Tibial artery (tissue), 4 donors: ENCODE data around the gene SHC1.

Experiments
- DNase-seq, 2 donors: peaks; one replicate each; pipeline ENCODE4 v3.0.0-alpha.2; 2019
- H3K27ac ChIP-seq, 2 donors: fragments of 200-600 bp; sonication (generic) in 1 of 2; 1 replicate in 1 of 2; 2 replicates in 1 of 2; pipeline ENCODE4 v1.5.1; 2018 to 2019; ENCODE audit warnings: mild to moderate bottlenecking in 1 of 2
- H3K27me3 ChIP-seq, 2 donors: fragments of 200-600 bp; sonication (generic) in 1 of 2; one replicate each; pipeline versions ENCODE4 v1.5.1 to v1.6.0; 2016 to 2019
- H3K36me3 ChIP-seq, 3 donors: fragments of 200-600 bp; sonication (generic) in 2 of 3; one replicate each; pipeline ENCODE4 v1.5.1; 2016 to 2019; ENCODE audit warnings: mild to moderate bottlenecking in 2 of 3
- H3K4me1 ChIP-seq, 4 donors: fragments of 200-600 bp; sonication (generic) in 2 of 4; 1 replicate in 3 of 4; 2 replicates in 1 of 4; pipeline ENCODE4 v1.5.1; 2016 to 2019
- H3K4me3 ChIP-seq, 2 donors: fragments of 200-600 bp; sonication (generic) in 1 of 2; 1 replicate in 1 of 2; 2 replicates in 1 of 2; pipeline ENCODE4 v1.5.1; 2018 to 2019; ENCODE audit warnings: mild to moderate bottlenecking in 2 of 2
- H3K9me3 ChIP-seq, 3 donors: fragments of 200-600 bp; sonication (generic) in 1 of 3; one replicate each; pipeline ENCODE4 v1.5.1; 2016 to 2019
- intact Hi-C: fragments of 100-400 bp; cut with DNase I; formaldehyde crosslinking; loops from one replicate; pipeline ENCODE4 v1.15.0; 2023; ENCODE audit warnings: low total_unique reads
- TF ChIP-seq, protein P1 (sequence below), 2 experiments: fragments of 200-600 bp in 1 of 2; fragments of 450-650 bp in 1 of 2; IDR thresholded peaks; one replicate each; pipeline ENCODE4 v1.5.1; 2017 to 2019; ENCODE audit warnings: antibody characterized with exemption in 2 of 2, mild to moderate bottlenecking in 1 of 2, moderate library complexity in 1 of 2

Gene SHC1

DNA sequence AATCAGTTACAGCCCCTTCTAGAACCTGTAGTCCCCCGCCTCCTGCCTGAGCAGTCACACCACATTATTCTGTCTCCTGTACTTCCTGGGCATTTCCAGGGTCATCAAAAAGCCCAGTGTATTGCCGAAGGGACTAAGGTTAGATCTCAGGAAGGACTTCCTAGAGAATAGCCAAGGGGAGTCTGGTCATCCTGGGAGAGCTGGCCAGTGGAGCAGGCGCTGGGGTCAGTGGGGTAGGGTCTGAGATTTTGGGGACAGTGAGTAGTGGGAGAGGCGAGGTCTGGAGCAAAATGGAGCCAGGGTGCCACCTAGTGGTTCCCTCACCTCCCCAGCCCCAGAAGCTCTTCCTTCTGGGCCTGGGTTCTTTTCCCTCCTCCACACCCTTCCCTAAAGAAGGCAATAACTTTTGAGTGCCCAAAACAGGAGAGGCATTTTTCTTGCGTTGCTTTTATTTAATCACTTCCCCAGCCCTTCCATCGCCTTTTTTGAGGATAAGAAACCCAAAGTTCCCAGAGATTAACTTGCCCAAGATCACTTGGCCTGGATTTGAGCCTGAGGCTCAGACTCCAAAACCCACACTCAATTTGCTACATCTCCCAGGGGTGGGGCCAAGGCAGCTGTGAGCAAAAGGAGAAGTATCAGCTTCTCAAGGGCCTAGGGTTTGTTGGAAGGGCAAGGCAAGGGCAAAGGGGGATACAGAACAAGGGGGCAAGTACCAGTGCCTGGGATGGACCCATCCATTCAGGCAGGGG lies 26.7 kb downstream of the SHC1 start:
- Histone ChIP-seq H3K27ac (peak overlapping the region; percentile 24 to 56), H3K9me3 (no peaks in the 10 kb centered on the region), H3K4me3 (no peak overlapping the region), H3K36me3 (peaks cover 6 to 40% (median 28%) of the 10 kb centered on the region in 3 donors), H3K4me1 (peaks cover 0 to 38% (median 15%) of the 10 kb centered on the region in 4 donors), H3K27me3 (no peaks in the 10 kb centered on the region)
- intact Hi-C loops, result no loop called here
- no peak for DNase-seq
- TF ChIP-seq, protein P1, sequence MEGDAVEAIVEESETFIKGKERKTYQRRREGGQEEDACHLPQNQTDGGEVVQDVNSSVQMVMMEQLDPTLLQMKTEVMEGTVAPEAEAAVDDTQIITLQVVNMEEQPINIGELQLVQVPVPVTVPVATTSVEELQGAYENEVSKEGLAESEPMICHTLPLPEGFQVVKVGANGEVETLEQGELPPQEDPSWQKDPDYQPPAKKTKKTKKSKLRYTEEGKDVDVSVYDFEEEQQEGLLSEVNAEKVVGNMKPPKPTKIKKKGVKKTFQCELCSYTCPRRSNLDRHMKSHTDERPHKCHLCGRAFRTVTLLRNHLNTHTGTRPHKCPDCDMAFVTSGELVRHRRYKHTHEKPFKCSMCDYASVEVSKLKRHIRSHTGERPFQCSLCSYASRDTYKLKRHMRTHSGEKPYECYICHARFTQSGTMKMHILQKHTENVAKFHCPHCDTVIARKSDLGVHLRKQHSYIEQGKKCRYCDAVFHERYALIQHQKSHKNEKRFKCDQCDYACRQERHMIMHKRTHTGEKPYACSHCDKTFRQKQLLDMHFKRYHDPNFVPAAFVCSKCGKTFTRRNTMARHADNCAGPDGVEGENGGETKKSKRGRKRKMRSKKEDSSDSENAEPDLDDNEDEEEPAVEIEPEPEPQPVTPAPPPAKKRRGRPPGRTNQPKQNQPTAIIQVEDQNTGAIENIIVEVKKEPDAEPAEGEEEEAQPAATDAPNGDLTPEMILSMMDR (IDR thresholded peaks at IDR 0.05), result peak; percentile 52 to 59

DNA sequence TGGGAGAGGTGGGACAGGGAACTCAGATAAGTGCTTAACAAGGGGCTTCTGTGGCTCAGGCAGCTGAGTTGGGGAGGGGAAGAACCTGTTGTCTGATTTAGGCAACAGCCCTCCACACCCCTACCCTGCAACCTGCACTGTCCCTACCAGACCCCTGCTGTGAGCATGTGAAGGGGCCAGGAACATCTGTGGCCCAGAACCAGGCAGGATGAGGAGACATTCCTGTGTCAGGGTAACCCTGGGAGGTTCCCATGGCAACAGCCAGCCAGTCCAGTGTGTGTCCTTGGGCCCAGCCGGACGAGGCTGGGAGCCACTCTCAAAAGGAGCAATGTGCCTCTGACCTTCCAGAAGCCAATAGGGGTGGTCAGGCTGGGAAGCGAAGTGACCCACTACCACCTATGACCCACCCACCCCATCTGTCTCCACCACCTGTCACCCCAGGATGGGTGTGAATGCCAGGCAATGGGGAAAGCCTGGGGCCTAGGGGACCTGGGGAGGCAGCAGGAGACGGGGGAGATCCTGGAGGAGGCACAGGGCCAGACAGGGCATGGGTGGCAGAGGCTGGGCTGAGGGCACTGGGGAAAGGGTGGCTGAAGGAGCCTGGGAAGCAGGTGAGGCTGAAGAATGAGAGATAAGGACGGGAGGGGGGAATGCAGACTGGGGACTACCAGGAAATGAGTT lies 29.1 kb downstream of the SHC1 start:
- Histone ChIP-seq H3K9me3 (no peaks in the 10 kb centered on the region), H3K27ac (peak overlapping the region; percentile 10 to 24), H3K36me3 (peaks cover 0 to 20% (median 10%) of the 10 kb centered on the region in 3 donors), H3K4me1 (peaks cover 0 to 51% (median 26%) of the 10 kb centered on the region in 4 donors), H3K4me3 (no peak overlapping the region), H3K27me3 (no peaks in the 10 kb centered on the region)
- DNase-seq, result no peak
- intact Hi-C loops, result no loop called here
- TF ChIP-seq, protein P1 (IDR thresholded peaks at IDR 0.05), result no peak

GRCh38 chr1:154940651-154941194 lies 29.8 kb downstream of the SHC1 start:
- TF ChIP-seq, protein P1 (IDR thresholded peaks at IDR 0.05), result no peak
- peaks cover 0 to 55% (median 29%) of the 10 kb centered on the region in 4 donors for H3K4me1 ChIP-seq
- H3K27ac ChIP-seq, result peak overlapping the region in 1 of 2 donors; percentile 94
- H3K27me3 ChIP-seq, result no peaks in the 10 kb centered on the region
- peaks cover 0 to 13% (median 5%) of the 10 kb centered on the region in 3 donors for H3K36me3 ChIP-seq
- intact Hi-C loops, result no loop called here
- H3K4me3 ChIP-seq, result no peak overlapping the region
- H3K9me3 ChIP-seq, result no peaks in the 10 kb centered on the region
- DNase-seq, result no peak

DNA sequence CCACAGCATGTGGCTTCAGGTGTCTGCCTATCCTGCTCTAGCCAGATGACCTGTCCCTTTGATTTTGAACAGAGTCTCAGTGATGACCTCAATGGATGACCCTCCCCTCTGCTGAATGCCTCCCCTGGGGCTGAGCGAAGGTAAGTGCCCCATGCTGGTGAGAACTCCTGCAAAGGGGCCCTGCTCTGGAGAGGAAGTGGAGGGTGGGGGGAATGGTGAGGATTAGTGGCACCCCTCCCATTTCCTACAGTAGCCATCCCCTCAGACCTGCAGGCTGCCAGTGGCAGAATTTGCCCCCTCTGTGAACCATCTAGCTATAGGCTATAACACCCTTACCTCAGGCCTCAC lies 30.4 kb downstream of the SHC1 start:
- Histone ChIP-seq H3K9me3 (no peaks in the 10 kb centered on the region), H3K27me3 (no peaks in the 10 kb centered on the region), H3K27ac (peak overlapping the region; percentile 2 to 94), H3K36me3 (peaks cover 0 to 7% (median 5%) of the 10 kb centered on the region in 3 donors), H3K4me1 (peaks cover 0 to 60% (median 34%) of the 10 kb centered on the region in 4 donors), H3K4me3 (no peak overlapping the region)
- TF ChIP-seq, protein P1 (IDR thresholded peaks at IDR 0.05), result no peak
- intact Hi-C loops, result no loop called here
- DNase-seq, result no peak

DNA sequence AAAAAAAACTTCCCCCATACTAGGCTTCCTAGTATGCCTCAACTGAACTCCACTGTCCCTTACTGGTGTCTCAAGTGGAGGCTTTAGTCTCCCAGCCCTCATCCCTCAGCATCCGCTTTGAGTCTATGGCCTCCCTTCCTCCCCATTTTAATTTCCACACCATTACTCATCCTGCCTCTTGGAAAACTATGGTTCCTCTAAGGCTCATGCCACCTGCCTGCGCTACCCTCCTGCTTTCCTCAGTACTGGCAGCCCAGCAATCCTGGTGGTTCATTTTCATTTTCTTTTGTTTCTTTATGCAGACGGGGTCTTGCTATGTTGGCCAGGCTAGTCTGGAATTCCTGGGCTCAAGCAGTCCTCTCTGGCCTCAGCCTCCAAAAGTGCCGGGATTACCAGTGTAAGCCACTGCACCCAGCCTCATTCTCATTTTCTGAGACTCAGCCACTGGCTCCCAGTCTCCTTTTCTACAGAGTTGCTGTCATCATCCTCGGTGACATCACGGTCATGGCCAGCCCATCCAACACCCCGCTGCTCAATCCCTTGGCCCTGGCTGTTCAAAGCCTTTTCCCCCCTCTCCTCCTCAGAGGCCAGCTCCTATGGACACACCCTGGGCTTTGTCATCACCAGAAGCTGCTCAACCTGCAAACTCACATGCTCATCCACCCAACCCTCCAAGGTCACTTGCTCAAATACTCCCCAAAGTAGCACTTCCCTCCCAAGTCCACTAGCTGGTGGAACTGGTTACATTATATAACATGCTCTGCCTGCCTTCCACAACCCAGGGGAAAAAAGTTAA lies 31.7 kb downstream of the SHC1 start:
- peak overlapping the region; percentile 94 to 97 for H3K27ac ChIP-seq
- intact Hi-C loops, result no loop called here
- H3K36me3 ChIP-seq, result no peaks in the 10 kb centered on the region
- DNase-seq, result no peak
- no peaks in the 10 kb centered on the region for H3K27me3 ChIP-seq
- H3K9me3 ChIP-seq, result no peaks in the 10 kb centered on the region
- peaks cover 0 to 49% (median 30%) of the 10 kb centered on the region in 4 donors for H3K4me1 ChIP-seq
- TF ChIP-seq, protein P1 (IDR thresholded peaks at IDR 0.05), result no peak
- H3K4me3 ChIP-seq, result no peak overlapping the region
